ENCODE measurements around the gene ZNF831. TPM values are rescaled to one million over a fixed set of nuclear protein-coding genes. Genes with fewer than 3 reads are reported as not detected.

The ZNF831 gene
- total RNA-seq, 1 donor from 2014 or later: 3.4 TPM

DNA sequence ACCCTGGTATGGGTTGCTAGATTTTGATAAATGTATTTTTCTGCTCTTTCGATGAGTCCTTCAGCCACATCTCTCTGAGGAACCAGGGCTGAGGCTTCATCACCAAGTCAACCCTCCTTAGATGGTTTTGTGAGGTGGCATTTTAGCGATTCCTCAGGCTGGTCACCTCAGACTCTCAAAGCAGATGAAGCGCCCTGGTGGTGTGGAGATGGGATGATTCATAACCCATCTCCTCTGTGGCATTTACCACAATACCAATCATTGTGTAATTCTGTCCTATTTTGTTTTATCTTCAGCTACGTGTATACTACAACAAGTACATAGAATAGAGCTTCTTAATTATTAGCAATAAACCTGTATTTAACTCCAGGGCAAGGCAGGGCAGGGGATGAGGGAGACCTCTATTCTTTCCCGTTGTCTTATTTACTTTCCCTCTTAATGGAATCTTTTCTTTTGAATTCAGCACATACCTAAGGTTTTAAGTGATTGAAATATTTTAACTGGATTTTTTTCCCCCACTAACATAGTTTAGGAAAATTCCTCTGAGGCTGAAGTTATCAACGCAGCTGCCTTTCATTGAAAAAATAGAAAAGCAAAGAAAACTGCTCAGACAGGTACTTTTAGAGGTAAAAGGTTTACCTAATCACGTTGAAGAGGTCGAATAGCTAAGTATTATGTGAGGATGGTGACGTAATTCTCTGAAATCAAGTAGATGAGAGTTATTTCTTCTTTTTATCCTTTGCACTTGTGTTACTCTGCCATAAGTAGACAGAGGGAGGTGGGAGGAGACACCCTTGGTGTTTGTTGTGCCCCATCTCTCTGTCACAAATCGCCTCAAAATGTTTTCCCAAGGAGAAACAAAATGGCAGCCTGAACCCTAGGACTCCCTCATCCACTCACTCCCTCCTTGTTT lies 79.3 kb downstream of the ZNF831 start:
- Mint-ChIP-seq H3K4me1 (ENCODE audit: low read depth) (peaks cover 6% of the 10 kb centered on the region), H3K36me3 (ENCODE audit: low read depth) (peaks cover 12% of the 10 kb centered on the region)

DNA sequence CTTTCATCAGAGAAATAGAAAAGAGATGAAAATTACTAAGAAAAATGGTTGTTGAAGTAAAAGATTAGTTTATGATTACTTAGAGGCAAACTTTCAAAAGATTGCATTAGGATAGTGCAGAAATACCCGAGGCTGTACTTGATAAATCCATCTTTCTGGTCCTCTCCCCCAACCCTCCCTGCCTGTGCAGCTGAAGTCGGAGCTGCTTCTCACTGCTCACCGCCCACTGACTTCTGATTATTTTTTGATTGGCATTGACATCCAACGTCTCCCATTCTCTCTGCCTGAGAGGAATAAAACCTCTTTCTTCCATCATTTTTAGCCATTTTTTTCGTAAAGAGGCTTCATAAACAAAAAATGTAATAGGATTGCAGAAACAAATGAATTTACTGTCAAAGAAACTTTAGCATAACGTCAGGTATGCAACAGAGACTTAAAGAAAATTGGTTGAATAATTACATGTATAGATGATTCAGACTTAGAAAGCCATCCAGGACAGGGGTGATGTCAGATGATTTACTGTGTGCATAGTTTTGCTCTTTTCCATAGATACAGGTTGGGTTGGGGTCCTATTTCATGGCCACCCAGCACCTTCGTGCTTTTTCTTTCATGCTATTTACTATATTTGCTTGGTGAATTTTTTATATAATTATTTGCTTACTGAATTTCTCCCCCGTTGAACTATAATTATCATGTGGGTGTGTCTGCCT lies 83.2 kb downstream of the ZNF831 start:
- H3K36me3 Mint-ChIP-seq (ENCODE audit: low read depth): peaks cover 23% of the 10 kb centered on the region
- H3K4me3 Mint-ChIP-seq: no peak overlapping the region

More for the DNA sequence above, 79.3 kb downstream of the ZNF831 start:
- Mint-ChIP-seq H3K27me3 (ENCODE audit: insufficient read depth) (no peaks in the 10 kb centered on the region), H3K9me3 (no peaks in the 10 kb centered on the region), H3K27ac (no peak overlapping the region), H3K4me3 (no peak overlapping the region)
- DNase-seq (ENCODE audit: low spot score): no peak
- intact Hi-C loops (cut with micrococcal nuclease): no loop called here

DNA sequence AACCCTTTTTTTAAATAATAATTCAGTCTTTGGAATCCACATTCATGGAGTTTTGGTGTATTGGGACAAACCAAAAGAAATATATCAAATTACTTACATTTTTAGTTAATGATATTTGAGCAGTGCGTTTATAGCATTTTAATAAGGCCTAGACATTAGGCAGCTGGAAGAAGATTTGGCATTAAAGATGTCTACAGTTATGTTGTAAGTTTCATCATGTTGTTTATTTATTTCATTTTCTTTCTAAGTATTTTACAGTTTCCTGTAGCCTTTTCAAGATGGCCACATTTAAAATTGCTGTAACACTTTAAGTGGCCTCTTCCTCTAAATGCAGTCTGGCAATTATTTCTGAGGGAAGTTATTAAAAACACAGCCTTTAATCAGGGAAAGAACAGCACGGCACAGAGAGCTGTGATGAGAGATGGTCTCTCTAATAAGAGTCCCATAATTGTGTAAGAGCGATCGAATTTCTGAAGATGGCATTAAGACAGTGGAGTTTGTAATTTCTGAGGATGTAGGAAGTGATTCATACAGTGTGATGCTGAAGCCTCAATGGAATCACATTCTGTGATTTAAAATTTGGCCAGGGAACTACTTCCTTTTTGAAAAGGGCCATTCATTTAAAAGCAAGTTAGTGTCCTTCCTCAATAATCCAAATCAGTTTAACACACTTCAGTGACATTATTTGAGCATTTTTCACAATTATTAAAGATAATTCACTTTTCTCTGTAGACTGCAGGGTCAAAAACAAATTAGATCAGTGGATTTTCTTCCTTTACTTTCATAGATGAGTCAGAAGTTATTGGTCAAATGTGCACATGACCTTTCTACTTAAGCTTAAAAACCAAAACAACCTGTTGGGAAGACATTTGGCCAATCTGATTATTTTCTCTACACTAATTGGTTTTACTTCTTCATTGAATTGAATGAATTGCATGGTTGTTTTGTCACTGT lies 84.4 kb downstream of the ZNF831 start:
- H3K36me3 Mint-ChIP-seq (ENCODE audit: low read depth): peaks cover 34% of the 10 kb centered on the region
- no peak overlapping the region for H3K27ac Mint-ChIP-seq
- intact Hi-C loops (cut with micrococcal nuclease): no loop called here
- peaks cover 20% of the 10 kb centered on the region for H3K4me1 Mint-ChIP-seq (ENCODE audit: low read depth)
- H3K27me3 Mint-ChIP-seq (ENCODE audit: insufficient read depth): no peaks in the 10 kb centered on the region
- no peak for DNase-seq (ENCODE audit: low spot score)
- no peak overlapping the region for H3K4me3 Mint-ChIP-seq
- H3K9me3 Mint-ChIP-seq: peaks cover 24% of the 10 kb centered on the region

More for the DNA sequence above, 83.2 kb downstream of the ZNF831 start:
- no peaks in the 10 kb centered on the region for H3K27me3 Mint-ChIP-seq (ENCODE audit: insufficient read depth)
- DNase-seq (ENCODE audit: low spot score): no peak
- intact Hi-C loops (cut with micrococcal nuclease): no loop called here
- H3K27ac Mint-ChIP-seq: no peak overlapping the region
- H3K9me3 Mint-ChIP-seq: peaks cover 17% of the 10 kb centered on the region
- peaks cover 14% of the 10 kb centered on the region for H3K4me1 Mint-ChIP-seq (ENCODE audit: low read depth)

DNA sequence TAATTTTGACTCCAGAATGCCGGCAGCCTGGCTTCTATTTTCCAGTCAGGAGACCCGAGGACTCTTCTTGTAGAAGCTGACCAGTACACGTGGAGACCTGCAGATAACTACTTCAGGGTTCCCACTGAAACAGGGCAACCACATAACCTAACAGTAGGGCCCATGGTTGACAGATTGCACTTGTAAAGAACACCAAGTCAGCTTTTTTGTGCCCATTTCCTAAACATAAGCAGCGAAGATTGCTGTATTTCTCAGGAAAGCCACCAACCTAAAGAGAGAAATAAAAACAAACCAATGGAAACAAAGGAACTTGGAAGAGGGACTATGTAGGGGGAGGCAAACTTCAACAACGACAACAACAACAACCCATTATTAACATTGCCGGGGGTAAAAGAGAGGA lies 86.7 kb downstream of the ZNF831 start:
- intact Hi-C loops (cut with micrococcal nuclease): loop anchor here (5.0 kb wide), 1 partner anchor 88 kb away; the partner anchor contains the start of gene ZNF831
- no peak overlapping the region for H3K4me3 Mint-ChIP-seq
- peaks cover 33% of the 10 kb centered on the region for H3K4me1 Mint-ChIP-seq (ENCODE audit: low read depth)
- no peak overlapping the region for H3K27ac Mint-ChIP-seq
- H3K9me3 Mint-ChIP-seq: peaks cover 24% of the 10 kb centered on the region
- DNase-seq (ENCODE audit: low spot score): no peak
- no peaks in the 10 kb centered on the region for H3K27me3 Mint-ChIP-seq (ENCODE audit: insufficient read depth)
- H3K36me3 Mint-ChIP-seq (ENCODE audit: low read depth): peaks cover 38% of the 10 kb centered on the region

DNA sequence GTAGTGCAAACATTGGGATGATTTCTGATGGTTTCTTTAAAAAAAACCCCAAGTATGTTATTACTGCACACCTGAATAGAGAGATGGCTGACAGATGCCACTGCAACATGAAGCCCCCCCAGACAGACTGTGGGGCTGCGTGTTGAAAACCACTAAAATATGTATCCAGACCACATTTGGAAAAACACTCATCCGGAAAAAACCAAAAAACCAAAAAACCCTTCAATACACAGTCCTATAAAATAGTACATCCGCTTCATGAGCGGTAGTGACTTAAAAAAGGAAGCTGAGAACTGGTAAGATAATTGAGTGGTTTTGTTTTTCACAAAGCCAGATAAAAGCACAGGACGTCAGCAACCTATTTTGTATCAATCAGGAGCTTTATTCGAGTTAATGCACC lies 89.7 kb downstream of the ZNF831 start:
- intact Hi-C loops (cut with micrococcal nuclease): loop anchor here (1.0 to 5.0 kb wide), 2 partner anchors 91 to 165 kb away; partner anchors contain the start of gene ZNF831
- Mint-ChIP-seq H3K27ac (peak overlapping the region; percentile 91), H3K9me3 (peaks cover 24% of the 10 kb centered on the region), H3K27me3 (ENCODE audit: insufficient read depth) (peaks cover 1% of the 10 kb centered on the region), H3K4me3 (peak overlapping the region; percentile 72), H3K36me3 (ENCODE audit: low read depth) (peaks cover 44% of the 10 kb centered on the region), H3K4me1 (ENCODE audit: low read depth) (peaks cover 42% of the 10 kb centered on the region)
- DNase-seq (ENCODE audit: low spot score): no peak

DNA sequence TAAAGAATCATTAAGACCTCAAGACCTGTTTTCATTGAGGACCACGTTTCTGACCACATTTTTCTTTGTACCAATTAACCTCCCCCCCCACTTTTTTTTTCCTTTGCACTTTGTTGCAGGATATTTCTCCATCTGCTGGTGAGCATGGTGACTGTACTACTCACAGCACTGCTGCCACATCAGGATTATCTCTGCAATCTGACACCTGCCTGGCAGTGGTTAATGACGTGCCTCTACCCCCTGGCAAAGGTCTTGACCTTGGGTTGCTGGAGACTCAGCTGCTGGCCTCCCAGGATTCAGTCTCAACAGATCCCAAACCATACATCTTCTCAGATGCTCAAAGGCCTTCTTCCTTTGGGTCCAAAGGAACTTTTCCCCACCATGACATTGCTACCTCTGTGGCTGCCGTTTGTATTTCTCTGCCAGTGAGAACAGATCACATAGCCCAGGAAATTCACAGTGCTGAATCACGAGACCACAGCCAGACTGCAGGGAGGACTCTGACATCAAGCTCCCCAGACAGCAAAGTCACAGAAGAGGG lies 90.2 kb downstream of the ZNF831 start:
- Mint-ChIP-seq H3K27me3 (ENCODE audit: insufficient read depth) (peaks cover 3% of the 10 kb centered on the region), H3K36me3 (ENCODE audit: low read depth) (peaks cover 44% of the 10 kb centered on the region), H3K9me3 (peaks cover 24% of the 10 kb centered on the region), H3K4me3 (peak overlapping the region; percentile 72), H3K4me1 (ENCODE audit: low read depth) (peaks cover 48% of the 10 kb centered on the region), H3K27ac (peak overlapping the region; percentile 91)
- peak; percentile 27 for DNase-seq (ENCODE audit: low spot score)
- intact Hi-C loops (cut with micrococcal nuclease): loop anchor here (1.0 to 5.0 kb wide), 2 partner anchors 92 to 166 kb away; partner anchors contain the start of gene ZNF831

DNA sequence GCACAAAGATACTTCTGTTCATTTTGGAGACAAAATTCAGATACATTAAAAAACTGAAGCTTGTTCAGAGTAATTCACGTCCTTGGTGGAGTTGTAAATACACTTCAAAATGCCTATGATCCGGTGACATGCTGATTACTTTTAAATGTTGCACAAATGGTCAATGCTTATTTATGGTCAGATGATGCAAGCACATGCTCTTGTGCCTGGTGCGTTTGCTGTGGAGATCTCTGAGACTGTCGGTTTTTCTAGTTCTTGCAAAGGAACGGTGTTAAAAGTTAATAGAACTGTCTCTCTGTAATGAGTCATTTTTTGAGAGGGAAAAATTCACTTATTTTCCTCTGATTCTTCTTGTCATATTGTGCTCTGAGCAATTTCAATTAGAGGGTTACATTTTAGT lies 91.6 kb downstream of the ZNF831 start:
- H3K4me3 Mint-ChIP-seq: no peak overlapping the region
- H3K4me1 Mint-ChIP-seq (ENCODE audit: low read depth): peaks cover 54% of the 10 kb centered on the region
- peaks cover 23% of the 10 kb centered on the region for H3K9me3 Mint-ChIP-seq
- no peak for DNase-seq (ENCODE audit: low spot score)
- H3K27me3 Mint-ChIP-seq (ENCODE audit: insufficient read depth): peaks cover 7% of the 10 kb centered on the region
- H3K36me3 Mint-ChIP-seq (ENCODE audit: low read depth): peaks cover 38% of the 10 kb centered on the region
- intact Hi-C loops (cut with micrococcal nuclease): no loop called here
- H3K27ac Mint-ChIP-seq: no peak overlapping the region

DNA sequence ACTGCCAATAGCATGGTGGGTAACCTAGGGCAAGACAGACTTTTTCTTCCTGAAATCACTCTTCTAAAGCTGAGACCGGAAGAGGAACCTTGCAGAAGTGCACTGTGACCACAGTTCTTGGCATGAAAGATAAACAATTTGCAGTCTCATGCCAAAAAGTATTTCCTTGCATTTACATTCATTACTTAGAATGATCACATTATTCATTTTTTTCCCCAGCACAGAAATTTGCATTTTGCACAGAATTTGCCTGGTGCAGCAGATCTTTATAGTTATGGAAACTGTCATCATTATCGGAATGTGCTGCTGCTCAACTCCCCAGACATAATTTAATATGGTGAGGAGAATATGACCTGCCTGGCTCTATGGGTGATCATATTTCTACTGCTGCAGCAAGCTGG lies 94.6 kb downstream of the ZNF831 start:
- peaks cover 10% of the 10 kb centered on the region for H3K27me3 Mint-ChIP-seq (ENCODE audit: insufficient read depth)
- H3K4me1 Mint-ChIP-seq (ENCODE audit: low read depth): peaks cover 32% of the 10 kb centered on the region
- no peak for DNase-seq (ENCODE audit: low spot score)
- H3K36me3 Mint-ChIP-seq (ENCODE audit: low read depth): peaks cover 12% of the 10 kb centered on the region
- H3K27ac Mint-ChIP-seq: peak overlapping the region; percentile 62
- intact Hi-C loops (cut with micrococcal nuclease): no loop called here
- H3K4me3 Mint-ChIP-seq: peak overlapping the region; percentile 35
- H3K9me3 Mint-ChIP-seq: no peaks in the 10 kb centered on the region

DNA sequence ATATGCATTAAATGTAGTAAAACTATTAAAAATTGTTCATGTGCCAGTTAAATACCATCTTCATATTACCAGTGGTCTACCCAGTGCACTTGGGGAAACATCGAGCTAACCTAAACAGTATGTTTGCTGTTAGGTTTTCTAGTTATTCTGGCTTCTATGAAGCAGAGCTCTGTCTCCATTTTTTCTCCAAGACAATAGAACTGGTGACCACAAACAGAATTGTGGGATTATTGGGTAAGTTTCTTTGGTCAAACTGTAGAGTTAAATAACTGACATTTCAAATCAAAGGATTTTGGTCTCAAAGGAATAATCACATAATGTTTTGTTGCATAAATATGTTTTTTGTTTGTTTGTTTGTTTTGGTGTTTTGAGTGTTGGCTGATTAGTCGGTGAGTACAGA lies 96.3 kb downstream of the ZNF831 start:
- Mint-ChIP-seq H3K27me3 (ENCODE audit: insufficient read depth) (peaks cover 21% of the 10 kb centered on the region), H3K36me3 (ENCODE audit: low read depth) (peaks cover 8% of the 10 kb centered on the region), H3K4me3 (no peak overlapping the region), H3K4me1 (ENCODE audit: low read depth) (peaks cover 20% of the 10 kb centered on the region), H3K9me3 (no peaks in the 10 kb centered on the region), H3K27ac (no peak overlapping the region)
- intact Hi-C loops (cut with micrococcal nuclease): no loop called here
- no peak for DNase-seq (ENCODE audit: low spot score)

DNA sequence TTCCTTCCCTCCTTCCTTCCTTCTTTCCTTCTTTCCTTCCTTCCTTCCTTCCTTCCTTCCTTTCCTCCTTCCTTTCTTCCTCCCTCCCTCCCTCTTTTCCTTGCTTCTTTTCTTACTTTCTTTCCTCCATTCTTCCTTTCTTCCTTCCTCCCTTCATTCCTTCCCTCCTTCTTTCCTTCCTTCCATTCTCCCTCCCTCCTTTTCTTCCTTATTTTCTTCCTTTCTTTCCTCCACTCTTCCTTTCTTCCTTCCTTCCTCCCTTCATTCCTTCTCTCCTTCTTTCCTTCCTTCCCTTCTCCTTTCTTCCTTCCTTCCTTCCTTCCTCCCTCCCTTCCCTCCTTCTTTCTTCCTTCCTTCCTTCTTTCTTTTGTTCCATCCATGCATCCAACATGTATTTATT lies 101.7 kb downstream of the ZNF831 start:
- Mint-ChIP-seq H3K27ac (no peak overlapping the region), H3K9me3 (no peaks in the 10 kb centered on the region), H3K4me3 (no peak overlapping the region), H3K36me3 (ENCODE audit: low read depth) (no peaks in the 10 kb centered on the region), H3K27me3 (ENCODE audit: insufficient read depth) (peaks cover 51% of the 10 kb centered on the region), H3K4me1 (ENCODE audit: low read depth) (peaks cover 9% of the 10 kb centered on the region)
- intact Hi-C loops (cut with micrococcal nuclease): no loop called here
- no peak for DNase-seq (ENCODE audit: low spot score)

DNA sequence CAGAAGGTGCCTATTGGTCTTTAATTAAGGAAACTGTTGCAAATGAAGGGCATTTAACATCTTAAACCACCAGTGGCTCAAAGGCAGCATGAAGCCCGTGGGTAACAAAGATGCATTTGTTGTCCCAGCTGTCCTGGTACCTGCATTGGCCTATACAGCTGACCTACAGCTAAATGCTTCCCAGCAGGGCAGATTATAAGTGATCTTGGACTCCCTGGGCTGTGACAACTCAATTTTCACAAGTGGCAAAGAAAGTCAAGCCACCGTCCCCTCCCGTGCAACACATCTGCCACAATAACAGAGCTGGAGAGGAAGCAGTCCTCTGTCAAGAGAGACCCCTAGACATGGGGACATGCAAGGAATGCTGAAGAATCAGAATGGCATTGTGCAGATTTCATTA lies 105.2 kb downstream of the ZNF831 start:
- Mint-ChIP-seq H3K27me3 (ENCODE audit: insufficient read depth) (peaks cover 56% of the 10 kb centered on the region), H3K4me3 (no peak overlapping the region), H3K4me1 (ENCODE audit: low read depth) (peaks cover 17% of the 10 kb centered on the region), H3K36me3 (ENCODE audit: low read depth) (no peaks in the 10 kb centered on the region), H3K9me3 (no peaks in the 10 kb centered on the region), H3K27ac (no peak overlapping the region)
- intact Hi-C loops (cut with micrococcal nuclease): no loop called here
- DNase-seq (ENCODE audit: low spot score): no peak

DNA sequence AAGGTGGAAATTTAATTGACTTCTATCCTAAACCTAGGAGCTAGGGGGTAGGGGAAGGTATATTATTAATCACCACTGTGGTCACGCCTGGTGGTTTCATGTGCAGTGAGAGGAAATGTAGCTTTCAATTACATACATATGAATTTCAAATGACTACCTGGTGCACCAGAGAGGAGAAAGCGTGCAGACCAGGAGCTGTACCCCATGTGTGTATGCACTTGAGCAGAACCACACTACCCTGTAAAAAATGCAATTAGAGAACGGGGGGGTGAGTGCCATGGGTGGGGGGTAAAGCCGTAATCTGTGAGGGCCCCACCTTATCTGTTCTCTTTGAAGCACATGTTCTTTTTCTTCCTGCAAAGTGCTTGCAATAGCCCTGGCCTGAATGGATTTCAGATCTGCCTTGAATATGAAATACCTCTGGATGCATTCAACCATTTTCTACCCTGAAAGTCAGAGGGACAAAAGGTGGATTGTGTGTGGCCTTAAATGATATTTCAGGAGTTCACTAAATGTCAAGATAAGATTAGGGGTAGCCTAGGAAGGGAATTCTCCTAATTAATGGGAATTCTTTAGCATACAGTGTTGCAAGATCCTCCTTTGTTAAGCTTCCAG lies 105.9 kb downstream of the ZNF831 start:
- no peak for DNase-seq (ENCODE audit: low spot score)
- H3K9me3 Mint-ChIP-seq: no peaks in the 10 kb centered on the region
- intact Hi-C loops (cut with micrococcal nuclease): no loop called here
- peaks cover 51% of the 10 kb centered on the region for H3K27me3 Mint-ChIP-seq (ENCODE audit: insufficient read depth)
- H3K4me1 Mint-ChIP-seq (ENCODE audit: low read depth): peaks cover 23% of the 10 kb centered on the region
- H3K4me3 Mint-ChIP-seq: no peak overlapping the region
- no peak overlapping the region for H3K27ac Mint-ChIP-seq
- no peaks in the 10 kb centered on the region for H3K36me3 Mint-ChIP-seq (ENCODE audit: low read depth)
